Neural cell (in vitro differentiated cells): Measurements from ENCODE around the gene H1-8. TPM values are rescaled to one million over a fixed set of nuclear protein-coding genes. Genes with fewer than 3 reads are reported as not detected.

Source experiments
- H2AFZ ChIP-seq: fragments of 200-600, 300-800 bp; sonication (generic), shearing (Covaris generic); 2 replicates; pipeline ENCODE4 v1.6.0; 2014; ENCODE audit warnings: low read depth, mild to moderate bottlenecking, antibody characterized with exemption, low read length, moderate library complexity
- H3F3A ChIP-seq: fragments of 200-600 bp; shearing (Covaris generic); 2 replicates; pipeline ENCODE4 v1.6.1; 2016; ENCODE audit warnings: mild to moderate bottlenecking, moderate library complexity, mixed read lengths, antibody characterized with exemption, low read length; ENCODE audit not compliant: insufficient read depth, poor library complexity, severe bottlenecking
- H3K27ac ChIP-seq: fragments of 200-600, 300-800 bp; sonication (generic), shearing (Covaris generic); 2 replicates; pipeline ENCODE4 v1.5.1; 2014; ENCODE audit warnings: mild to moderate bottlenecking, low read length, moderate library complexity
- H3K27me3 ChIP-seq: fragments of 300-800, 200-600 bp; sonication (generic), shearing (Covaris generic); 2 replicates; pipeline ENCODE4 v1.6.0; 2014; ENCODE audit warnings: mild to moderate bottlenecking, low read depth, low read length, moderate library complexity; ENCODE audit not compliant: insufficient read depth
- H3K36me3 ChIP-seq: fragments of 300-800, 200-600 bp; sonication (generic), shearing (Covaris generic); 2 replicates; pipeline ENCODE4 v1.5.1; 2014; ENCODE audit warnings: mild to moderate bottlenecking, antibody characterized with exemption, low read length, moderate library complexity; ENCODE audit not compliant: insufficient read depth
- H3K4me2 ChIP-seq: fragments of 300-800, 200-600 bp; sonication (generic), shearing (Covaris generic); 2 replicates; pipeline ENCODE4 v1.6.0; 2014; ENCODE audit warnings: mild to moderate bottlenecking, low read length
- H3K4me3 ChIP-seq: fragments of 300-800, 200-600 bp; sonication (generic), shearing (Covaris generic); 2 replicates; pipeline ENCODE4 v1.5.1; 2014; ENCODE audit warnings: mild to moderate bottlenecking, low read length, moderate library complexity
- H3K79me2 ChIP-seq: fragments of 200-600 bp; shearing (Covaris generic); replicated peaks from 2 replicates; pipeline ENCODE4 v1.6.0; 2014; ENCODE audit warnings: mild to moderate bottlenecking, low read length, moderate library complexity; ENCODE audit not compliant: insufficient read depth
- H3K9ac ChIP-seq: fragments of 300-800, 200-600 bp; sonication (generic), shearing (Covaris generic); 2 replicates; pipeline ENCODE4 v1.6.1; 2016; ENCODE audit warnings: mild to moderate bottlenecking, low read length, mixed read lengths
- H3K9me2 ChIP-seq: fragments of 200-600 bp; shearing (Covaris generic); 2 replicates; pipeline ENCODE4 v1.6.1; 2016; ENCODE audit warnings: mild to moderate bottlenecking, low read length, mixed read lengths; ENCODE audit not compliant: insufficient read depth
- H3K9me3 ChIP-seq: fragments of 200-600, 300-800 bp; sonication (generic), shearing (Covaris generic); 2 replicates; pipeline ENCODE4 v1.6.1; 2016; ENCODE audit warnings: mild to moderate bottlenecking, mixed run types, low read length, moderate library complexity, mixed read lengths
- H4K20me1 ChIP-seq: fragments of 200-600 bp; shearing (Covaris generic); 2 replicates; pipeline ENCODE4 v1.6.1; 2016; ENCODE audit warnings: mild to moderate bottlenecking, mixed run types; ENCODE audit not compliant: insufficient read depth
- CTCF ChIP-seq: fragments of 450-650 bp; IDR thresholded peaks from 2 replicates; pipeline ENCODE4 v1.5.1; 2014; ENCODE audit warnings: antibody characterized with exemption, mild to moderate bottlenecking, moderate library complexity; ENCODE audit not compliant: poor library complexity, severe bottlenecking
- EP300 ChIP-seq: fragments of 450-650 bp; conservative IDR thresholded peaks from 2 replicates; pipeline ENCODE4 v1.6.1; 2014; ENCODE audit warnings: antibody characterized with exemption, mild to moderate bottlenecking, moderate library complexity; ENCODE audit not compliant: poor library complexity, severe bottlenecking
- EZH2 ChIP-seq: fragments of 200-600, 300-800 bp; shearing (Covaris generic), sonication (generic); IDR thresholded peaks from 2 replicates; pipeline ENCODE4 v1.6.1; 2014; ENCODE audit warnings: antibody characterized with exemption, low read length, borderline replicate concordance, mild to moderate bottlenecking; ENCODE audit not compliant: insufficient read depth, poor library complexity, severe bottlenecking
- RAD21 ChIP-seq: fragments of 450-650 bp; conservative IDR thresholded peaks from 2 replicates; pipeline ENCODE4 v1.6.1; 2014; ENCODE audit warnings: antibody characterized with exemption, mild to moderate bottlenecking, moderate library complexity
- REST ChIP-seq: IDR thresholded peaks from 2 replicates; pipeline ENCODE4 v1.6.1; 2012; ENCODE audit warnings: borderline replicate concordance
- SMC3 ChIP-seq: fragments of 450-650 bp; conservative IDR thresholded peaks from 2 replicates; pipeline ENCODE4 v1.6.1; 2014; ENCODE audit warnings: antibody characterized with exemption, mild to moderate bottlenecking, moderate library complexity; ENCODE audit not compliant: poor library complexity
- TAF1 ChIP-seq: IDR thresholded peaks from 2 replicates; pipeline ENCODE4 v1.6.1; 2012; ENCODE audit warnings: low read depth
- polyA plus RNA-seq: library from polyadenylated mRNA; depleted of rRNA; stranded (reverse); fragments of >200 nt; gene quantifications from 2 replicates; pipeline ENCODE4 v1.2.3, GENCODE V29; 2014

The H1-8 gene
- polyA plus RNA-seq, 1 donor from 2014 or later: not detected

GRCh38 chr3:129583289-129583688 is 40.3 kb downstream of the H1-8 start:
- no peaks in the 10 kb centered on the region for H4K20me1 ChIP-seq
- H3K4me3 ChIP-seq: no peak overlapping the region
- TF ChIP-seq CTCF (no peak), EZH2 (no peak)
- H3K9me2 ChIP-seq: no peaks in the 10 kb centered on the region
- H3K27ac ChIP-seq: no peak overlapping the region
- no peaks in the 10 kb centered on the region for H3K27me3 ChIP-seq
- H3K36me3 ChIP-seq: no peaks in the 10 kb centered on the region
- no peaks in the 10 kb centered on the region for H3K9me3 ChIP-seq
- H3K9ac ChIP-seq: no peak overlapping the region
- H2AFZ ChIP-seq: no peak overlapping the region
- H3K79me2 ChIP-seq: no peaks in the 10 kb centered on the region
- H3K4me2 ChIP-seq: no peak overlapping the region
- H3F3A ChIP-seq: no peaks in the 10 kb centered on the region

- Histone ChIP-seq H3K79me2 (no peaks in the 10 kb centered on the region), H3K27ac (no peak overlapping the region), H3K9ac (no peak overlapping the region), H3K4me3 (no peak overlapping the region), H3K36me3 (no peaks in the 10 kb centered on the region), H3F3A (no peaks in the 10 kb centered on the region), H4K20me1 (no peaks in the 10 kb centered on the region), H3K9me2 (no peaks in the 10 kb centered on the region), H3K4me2 (no peak overlapping the region), H3K9me3 (no peaks in the 10 kb centered on the region), H3K27me3 (no peaks in the 10 kb centered on the region), H2AFZ (no peak overlapping the region)
- no peak for TF ChIP-seq RAD21
- no peak for TF ChIP-seq SMC3
- no peak for TF ChIP-seq TAF1
- no peak for TF ChIP-seq EZH2
- no peak for TF ChIP-seq REST
- no peak for TF ChIP-seq EP300
- no peak for TF ChIP-seq CTCF
These were observed 41.7 kb downstream of the H1-8 start for GRCh38 chr3:129584631-129585030.
